ENCODE results near the gene ZNF862. TPM values are rescaled to one million over a fixed set of nuclear protein-coding genes. Genes with fewer than 3 reads are reported as not detected.

Gene ZNF862
- total and polyA plus RNA-seq, 2 donors (not counting 3 experiments of a cell fraction or from before 2014, with no cell fraction given): 10.8 to 14.7 TPM

DNA sequence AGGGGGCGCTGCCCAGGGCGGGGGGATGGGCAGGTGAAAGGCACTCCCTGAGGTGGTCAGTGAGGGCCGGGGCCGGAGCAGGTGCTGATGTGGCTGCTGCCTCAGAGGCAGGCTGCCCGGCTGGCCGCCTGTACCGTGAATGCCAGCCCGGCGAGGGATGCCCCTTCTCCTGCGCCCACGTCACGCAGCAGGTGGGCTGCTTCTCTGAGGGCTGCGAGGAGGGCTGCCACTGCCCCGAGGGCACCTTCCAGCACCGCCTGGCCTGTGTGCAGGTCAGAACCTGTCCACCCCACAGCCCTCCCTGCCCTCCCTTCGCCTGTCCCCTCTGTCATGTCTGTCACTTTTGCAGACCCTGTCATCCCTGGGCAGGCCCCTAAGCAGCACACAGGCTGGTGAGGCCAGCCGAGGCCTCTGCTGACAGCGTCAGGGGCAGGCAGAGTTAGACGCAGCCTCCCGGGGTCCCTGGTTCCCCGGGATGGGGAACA is 21.9 kb upstream of the ZNF862 start:
- ChIA-PET POLR2A (no interaction called here), CTCF (no interaction called here)
- no peak for TF ChIP-seq MYC (IDR thresholded peaks at IDR 0.05; ENCODE audit: low read depth, low read length)
- no peak for TF ChIP-seq POLR2AphosphoS5 (IDR thresholded peaks at IDR 0.05; ENCODE audit: insufficient read depth, low read depth, low read length)
- no peak for TF ChIP-seq POLR2A (IDR thresholded peaks at IDR 0.05; ENCODE audit: low read depth, low read length)
- no peak for TF ChIP-seq EZH2 (IDR thresholded peaks at IDR 0.05; ENCODE audit: borderline replicate concordance, low read depth, low read length, severe bottlenecking)
- TF ChIP-seq, protein P1, sequence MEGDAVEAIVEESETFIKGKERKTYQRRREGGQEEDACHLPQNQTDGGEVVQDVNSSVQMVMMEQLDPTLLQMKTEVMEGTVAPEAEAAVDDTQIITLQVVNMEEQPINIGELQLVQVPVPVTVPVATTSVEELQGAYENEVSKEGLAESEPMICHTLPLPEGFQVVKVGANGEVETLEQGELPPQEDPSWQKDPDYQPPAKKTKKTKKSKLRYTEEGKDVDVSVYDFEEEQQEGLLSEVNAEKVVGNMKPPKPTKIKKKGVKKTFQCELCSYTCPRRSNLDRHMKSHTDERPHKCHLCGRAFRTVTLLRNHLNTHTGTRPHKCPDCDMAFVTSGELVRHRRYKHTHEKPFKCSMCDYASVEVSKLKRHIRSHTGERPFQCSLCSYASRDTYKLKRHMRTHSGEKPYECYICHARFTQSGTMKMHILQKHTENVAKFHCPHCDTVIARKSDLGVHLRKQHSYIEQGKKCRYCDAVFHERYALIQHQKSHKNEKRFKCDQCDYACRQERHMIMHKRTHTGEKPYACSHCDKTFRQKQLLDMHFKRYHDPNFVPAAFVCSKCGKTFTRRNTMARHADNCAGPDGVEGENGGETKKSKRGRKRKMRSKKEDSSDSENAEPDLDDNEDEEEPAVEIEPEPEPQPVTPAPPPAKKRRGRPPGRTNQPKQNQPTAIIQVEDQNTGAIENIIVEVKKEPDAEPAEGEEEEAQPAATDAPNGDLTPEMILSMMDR (IDR thresholded peaks at IDR 0.05; ENCODE audit: extremely low read depth in 1 of 2, insufficient read depth in 1 of 2, low read depth in 1 of 2, low read length in 2 of 2): no peak
- TF ChIP-seq FOS (IDR thresholded peaks at IDR 0.05; ENCODE audit: borderline replicate concordance, insufficient read depth, low read length): no peak
- TF ChIP-seq, protein P2, sequence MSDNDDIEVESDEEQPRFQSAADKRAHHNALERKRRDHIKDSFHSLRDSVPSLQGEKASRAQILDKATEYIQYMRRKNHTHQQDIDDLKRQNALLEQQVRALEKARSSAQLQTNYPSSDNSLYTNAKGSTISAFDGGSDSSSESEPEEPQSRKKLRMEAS (IDR thresholded peaks at IDR 0.05; ENCODE audit: insufficient read depth, insufficient read length): no peak
- no peak for TF ChIP-seq GATA2 (IDR thresholded peaks at IDR 0.05; ENCODE audit: insufficient read depth, insufficient read length, low read depth, low read length)
- TF ChIP-seq JUN (IDR thresholded peaks at IDR 0.05; ENCODE audit: borderline replicate concordance, insufficient read depth, insufficient read length, low read depth): no peak
- dilution Hi-C loops (cut with MboI; ENCODE audit: extremely low pct_ligation_motif_present, low sequenced_read_pairs) (no loop called here), intact Hi-C loops (cut with micrococcal nuclease) (no loop called here)
- no peaks in the 10 kb centered on the region for H4K20me1 ChIP-seq (replicated peaks; ENCODE audit: control insufficient read depth, extremely low read depth, insufficient read depth, low read length)
- H3K27ac ChIP-seq (ENCODE audit: insufficient read depth, low read depth, low read length): no peak overlapping the region
- no peak overlapping the region for H2AFZ ChIP-seq (ENCODE audit: low read depth, low read length)
- BruUV-seq (replicated peaks): no TSS peak
- no peak for DNase-seq (ENCODE audit: low read depth, low spot score)
- H3K4me2 ChIP-seq (ENCODE audit: insufficient read depth, low read length): no peak overlapping the region
- FAIRE-seq: no peak
- H3K4me1 ChIP-seq (ENCODE audit: control insufficient read depth, extremely low read depth, insufficient read depth, low read length): no peaks in the 10 kb centered on the region
- no peaks in the 10 kb centered on the region for H3K27me3 ChIP-seq (ENCODE audit: control insufficient read depth in 2 of 2, insufficient read depth in 2 of 2, low read length in 2 of 2)
- no peaks in the 10 kb centered on the region for H3K79me2 ChIP-seq (ENCODE audit: control insufficient read depth, insufficient read depth, low read length)
- H3K36me3 ChIP-seq (ENCODE audit: control insufficient read depth in 2 of 2, extremely low read depth in 1 of 2, insufficient read depth in 2 of 2, low read length in 2 of 2): no peaks in the 10 kb centered on the region
- H3K9me3 ChIP-seq (replicated peaks; ENCODE audit: control insufficient read depth, insufficient read depth, low read length): no peaks in the 10 kb centered on the region
- no peak overlapping the region for H3K4me3 ChIP-seq (replicated peaks in 1 of 3; ENCODE audit: insufficient read depth in 1 of 3, low read depth in 1 of 3, low read length in 3 of 3)
- H3K9ac ChIP-seq (replicated peaks; ENCODE audit: extremely low read depth, insufficient read depth, low read length): no peak overlapping the region
- no peaks in the 10 kb centered on the region for H3K9me1 ChIP-seq (replicated peaks; ENCODE audit: control insufficient read depth, extremely low read depth, insufficient read depth, low read length)

Measured in endothelial cell of umbilical vein (primary cell).